Endodermal cell (in vitro differentiated cells): ENCODE measurements around the gene SEC24A. TPM values are rescaled to one million over a fixed set of nuclear protein-coding genes. Genes with fewer than 3 reads are reported as not detected.
"Not testable (repeated sequence)": the region's sequence is repeated elsewhere in the genome, so short reads cannot be mapped to it uniquely, and the experiment has no call there.

Experiments
- DNase-seq: peaks from one replicate; pipeline ENCODE4 v3.0.0-alpha.2; 2017
- H3K27ac ChIP-seq: 2 replicates; pipeline ENCODE4 v1.5.1; 2013; ENCODE audit warnings: mild to moderate bottlenecking, low read depth, low read length, moderate library complexity
- H3K27me3 ChIP-seq: 2 replicates; pipeline ENCODE4 v1.6.1; 2013; ENCODE audit warnings: mild to moderate bottlenecking, low read length, moderate library complexity; ENCODE audit not compliant: insufficient read depth, control insufficient read depth, poor library complexity, severe bottlenecking
- H3K36me3 ChIP-seq: 2 replicates; pipeline ENCODE4 v1.7.0; 2013; ENCODE audit warnings: mild to moderate bottlenecking, low read length, moderate library complexity; ENCODE audit not compliant: control insufficient read depth, insufficient read depth
- H3K4me1 ChIP-seq: one replicate; pipeline ENCODE4 v1.7.0; 2013; ENCODE audit warnings: low read length; ENCODE audit not compliant: control insufficient read depth, insufficient read depth
- H3K4me3 ChIP-seq: 2 replicates; pipeline ENCODE4 v1.5.1; 2013; ENCODE audit warnings: mild to moderate bottlenecking, low read length, moderate library complexity
- H3K9ac ChIP-seq: 2 replicates; pipeline ENCODE4 v1.6.1; 2013; ENCODE audit warnings: mild to moderate bottlenecking, low read length, moderate library complexity; ENCODE audit not compliant: poor library complexity, severe bottlenecking; ENCODE audit errors: extremely low read depth
- H3K9me3 ChIP-seq: 2 replicates; pipeline ENCODE4 v1.6.1; 2013; ENCODE audit warnings: mild to moderate bottlenecking, low read length, moderate library complexity; ENCODE audit not compliant: control insufficient read depth
- H3K27ac Mint-ChIP-seq: 2 replicates; pipeline ENCODE4 v1.8.0; 2020; ENCODE audit warnings: mixed read lengths
- H3K27me3 Mint-ChIP-seq: 2 replicates; pipeline ENCODE4 v1.8.0; 2021; ENCODE audit warnings: mild to moderate bottlenecking, mixed read lengths; ENCODE audit not compliant: insufficient read depth
- H3K36me3 Mint-ChIP-seq: 2 replicates; pipeline ENCODE4 v1.8.0; 2020; ENCODE audit warnings: low read depth, mixed read lengths
- H3K4me1 Mint-ChIP-seq: 2 replicates; pipeline ENCODE4 v1.8.0; 2020; ENCODE audit warnings: mixed read lengths
- H3K4me3 Mint-ChIP-seq: 2 replicates; pipeline ENCODE4 v1.8.0; 2020; ENCODE audit warnings: mild to moderate bottlenecking, moderate library complexity, mixed read lengths
- H3K9me3 Mint-ChIP-seq: 2 replicates; pipeline ENCODE4 v1.8.0; 2020; ENCODE audit warnings: mild to moderate bottlenecking, mixed read lengths
- CTCF ChIP-seq: fragments of 200-600 bp; sonication (generic); conservative IDR thresholded peaks from 2 replicates; pipeline ENCODE4 v1.5.0; 2021; ENCODE audit warnings: antibody characterized with exemption, mild to moderate bottlenecking
- WGBS, 2 experiments: methylation state at CpG; one replicate each; pipeline versions ENCODE4 v1.1.5 to v1.1.7; 2013; ENCODE audit warnings: missing lambda C conversion rate in 2 of 2, mixed read lengths in 1 of 2; ENCODE audit not compliant: insufficient coverage in 1 of 2, insufficient read length in 1 of 2; 5-methylcytosine and 5-hydroxymethylcytosine counted together
- total RNA-seq, 2 donors: library from RNA; stranded (reverse); fragmentation: NEBNext Ultra II Directional in 1 of 2; extraction: Animal tissue kit (Norgen Biotek cat#: 25700) in 1 of 2; gene quantifications; 2 replicates in 1 of 2; 3 replicates in 1 of 2; pipeline ENCODE4 v1.2.1, GENCODE V29; 2021

Gene SEC24A
- total RNA-seq, 2 donors from 2014 or later: 26.5 to 32.1 TPM

GRCh38 chr5:134714541-134714940 is 66.0 kb downstream of the SEC24A start:
- H3K36me3 ChIP-seq: peaks cover 72% of the 10 kb centered on the region
- H3K4me3 ChIP-seq: no peak overlapping the region
- WGBS, 2 experiments: 94 to 98% methylated on average over 3 of the region's 3 CpGs
- Mint-ChIP-seq H3K27me3 (no peaks in the 10 kb centered on the region), H3K4me1 (no peaks in the 10 kb centered on the region), H3K27ac (no peak overlapping the region), H3K4me3 (no peak overlapping the region), H3K36me3 (peaks cover 53% of the 10 kb centered on the region), H3K9me3 (no peaks in the 10 kb centered on the region)
- TF ChIP-seq CTCF: no peak
- no peaks in the 10 kb centered on the region for H3K27me3 ChIP-seq
- H3K4me1 ChIP-seq: no peaks in the 10 kb centered on the region
- no peaks in the 10 kb centered on the region for H3K9me3 ChIP-seq
- DNase-seq: no peak
- H3K27ac ChIP-seq: no peak overlapping the region
- no peak overlapping the region for H3K9ac ChIP-seq

- H3K4me1 Mint-ChIP-seq, H3K4me1 ChIP-seq, H3K4me3 ChIP-seq, H3K27me3 ChIP-seq, H3K27me3 Mint-ChIP-seq, H3K27ac ChIP-seq, DNase-seq, H3K27ac Mint-ChIP-seq, H3K9ac ChIP-seq, H3K9me3 Mint-ChIP-seq, H3K4me3 Mint-ChIP-seq, H3K9me3 ChIP-seq: not testable (repeated sequence)
- peaks cover 52% of the 10 kb centered on the region for H3K36me3 Mint-ChIP-seq
- WGBS, 2 experiments: 95 to 98% methylated on average over 3 to 4 of the region's 4 CpGs
- peaks cover 76% of the 10 kb centered on the region for H3K36me3 ChIP-seq
These were observed 66.9 kb downstream of the SEC24A start for GRCh38 chr5:134715466-134715865.

- H3K4me1 Mint-ChIP-seq: no peaks in the 10 kb centered on the region
- H3K4me3 Mint-ChIP-seq: no peak overlapping the region
- H3K4me3 ChIP-seq: no peak overlapping the region
- no peaks in the 10 kb centered on the region for H3K27me3 ChIP-seq
- H3K36me3 ChIP-seq: peaks cover 69% of the 10 kb centered on the region
- no peak for TF ChIP-seq CTCF
- H3K9me3 ChIP-seq: no peaks in the 10 kb centered on the region
- H3K27me3 Mint-ChIP-seq: no peaks in the 10 kb centered on the region
- H3K9ac ChIP-seq: no peak overlapping the region
- 91 to 100% methylated on average over 1 of the region's 1 CpG for WGBS, 2 experiments
- peaks cover 33% of the 10 kb centered on the region for H3K36me3 Mint-ChIP-seq
- H3K9me3 Mint-ChIP-seq: no peaks in the 10 kb centered on the region
- no peak overlapping the region for H3K27ac Mint-ChIP-seq
- H3K27ac ChIP-seq: no peak overlapping the region
- no peaks in the 10 kb centered on the region for H3K4me1 ChIP-seq
- no peak for DNase-seq
These were observed 76.3 kb downstream of the SEC24A start for GRCh38 chr5:134724872-134725271.

GRCh38 chr5:134732819-134733218 is 84.2 kb downstream of the SEC24A start:
- WGBS, 2 experiments: 92 to 100% methylated on average over 2 to 3 of the region's 3 CpGs
- Histone ChIP-seq H3K9ac (no peak overlapping the region), H3K9me3 (no peaks in the 10 kb centered on the region), H3K4me3 (no peak overlapping the region), H3K36me3 (peaks cover 2% of the 10 kb centered on the region), H3K27me3 (no peaks in the 10 kb centered on the region), H3K27ac (no peak overlapping the region), H3K4me1 (no peaks in the 10 kb centered on the region)
- Mint-ChIP-seq H3K27ac (no peak overlapping the region), H3K27me3 (no peaks in the 10 kb centered on the region), H3K36me3 (no peaks in the 10 kb centered on the region), H3K9me3 (no peaks in the 10 kb centered on the region), H3K4me1 (no peaks in the 10 kb centered on the region), H3K4me3 (no peak overlapping the region)
- TF ChIP-seq CTCF: no peak
- DNase-seq: no peak
